GM18511 (cell line): Measurements from ENCODE around the gene DAPK2.

Experiments used
- ATAC-seq: cut with Tn5 transposase; IDR thresholded peaks from one replicate; pipeline ENCODE4 v1.9.1; 2021; ENCODE audit warnings: mild to moderate bottlenecking, moderate library complexity; ENCODE audit not compliant: unreplicated experiment

The DAPK2 gene

DNA sequence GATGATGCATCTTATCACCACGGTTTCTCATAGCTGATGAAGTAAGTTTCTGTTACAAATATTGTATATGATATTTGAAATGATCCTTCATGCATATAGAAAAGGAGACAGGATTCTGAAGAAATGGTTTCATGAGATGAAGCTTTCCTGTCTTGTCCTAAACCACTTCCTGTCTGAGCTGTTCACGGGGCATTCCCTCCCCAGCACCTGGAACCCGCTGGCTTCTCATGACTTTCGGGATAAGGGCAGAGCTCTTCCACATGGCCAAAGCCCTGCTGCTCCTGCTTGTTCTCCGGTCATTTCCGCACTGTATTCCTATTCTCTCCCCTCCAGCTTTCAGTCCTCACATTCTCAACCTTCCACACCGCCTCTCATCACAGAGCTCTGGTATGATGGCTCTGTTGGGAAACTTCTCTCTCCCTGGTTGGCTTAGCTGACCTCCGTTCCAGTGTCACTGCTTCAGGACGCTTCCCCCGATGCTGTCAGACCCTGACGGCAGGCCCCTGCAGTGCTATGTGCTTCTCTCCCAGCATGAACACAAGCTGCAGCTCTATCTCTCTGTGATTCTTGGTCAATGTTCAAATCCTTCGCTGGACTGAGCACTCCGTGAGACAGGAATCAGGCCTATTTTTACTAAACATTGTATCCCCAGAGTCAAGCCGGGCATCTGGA is 125.6 kb downstream of the DAPK2 start:
- no peak for ATAC-seq

DNA sequence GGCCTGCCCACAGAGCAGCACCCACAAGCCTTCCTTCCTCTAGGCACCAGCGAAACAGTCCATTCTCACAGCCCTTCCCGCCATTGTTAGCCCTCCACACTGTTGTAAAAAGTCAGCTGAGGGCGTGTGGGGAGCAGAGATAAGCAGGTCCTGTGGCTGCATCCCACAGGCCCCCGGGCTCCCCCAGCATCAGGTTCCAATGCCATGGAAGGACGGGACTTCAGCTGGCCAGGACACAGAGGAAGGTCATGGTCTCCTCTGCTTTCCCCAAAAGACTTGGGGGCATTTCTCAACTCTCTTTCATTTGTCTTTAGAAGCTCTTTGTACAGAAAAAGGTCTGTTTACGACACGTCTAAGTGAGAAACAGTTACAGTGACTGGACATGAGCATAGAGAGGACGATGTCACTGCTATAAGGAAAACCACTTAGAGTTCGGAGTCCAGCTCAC is 127.4 kb downstream of the DAPK2 start:
- no peak for ATAC-seq

DNA sequence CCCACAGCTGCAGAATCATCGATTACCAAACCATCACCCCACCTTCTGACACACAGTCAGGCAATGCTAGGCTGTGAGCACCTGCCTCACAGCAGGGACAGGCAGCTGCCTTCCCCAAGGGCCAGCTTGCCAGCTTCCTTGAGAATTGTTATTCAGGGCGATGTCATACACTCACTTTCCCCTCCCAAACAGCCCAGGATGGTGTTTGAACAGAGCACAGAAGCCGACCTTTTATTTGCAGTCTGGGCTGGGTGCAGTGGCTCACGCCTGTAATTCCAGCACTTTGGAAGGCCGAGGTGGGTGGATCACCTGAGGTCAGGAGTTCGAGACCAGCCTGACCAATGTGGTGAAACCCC is 128.0 kb downstream of the DAPK2 start:
- no peak for ATAC-seq

DNA sequence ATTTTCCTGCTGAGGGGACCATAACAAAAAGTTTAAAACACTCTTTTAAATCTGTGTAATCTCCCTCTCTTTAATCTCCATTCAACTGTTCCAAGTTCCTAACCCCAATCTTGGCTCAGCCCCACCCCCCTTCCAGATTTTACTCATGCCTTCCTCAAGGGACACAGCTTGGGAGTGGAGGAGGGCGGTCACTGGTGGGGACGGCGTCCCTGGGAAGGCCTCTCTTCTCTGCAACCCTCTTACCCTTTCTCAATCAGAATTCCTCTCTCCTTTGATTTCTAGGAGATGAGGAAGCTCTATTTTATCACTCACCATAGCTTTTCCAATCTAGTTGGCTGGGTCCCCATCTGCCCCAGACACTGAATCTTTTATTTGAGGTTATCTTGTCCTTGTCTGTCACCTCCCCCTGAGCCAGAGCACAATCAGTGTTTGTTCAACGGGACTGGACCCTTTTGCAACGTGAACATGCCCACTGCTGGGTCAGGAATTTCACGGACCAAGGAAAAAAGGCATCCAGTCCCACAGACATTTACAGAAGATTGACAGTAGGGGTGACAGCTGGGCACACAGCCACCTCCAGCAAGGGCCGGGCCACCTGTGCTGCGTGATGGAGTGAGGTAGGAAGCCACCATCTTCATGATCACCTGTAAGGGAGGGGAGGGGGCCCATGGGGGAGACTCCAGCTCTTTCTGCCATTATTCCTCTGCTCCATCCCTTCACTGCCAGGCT is 128.5 kb downstream of the DAPK2 start:
- no peak for ATAC-seq

DNA sequence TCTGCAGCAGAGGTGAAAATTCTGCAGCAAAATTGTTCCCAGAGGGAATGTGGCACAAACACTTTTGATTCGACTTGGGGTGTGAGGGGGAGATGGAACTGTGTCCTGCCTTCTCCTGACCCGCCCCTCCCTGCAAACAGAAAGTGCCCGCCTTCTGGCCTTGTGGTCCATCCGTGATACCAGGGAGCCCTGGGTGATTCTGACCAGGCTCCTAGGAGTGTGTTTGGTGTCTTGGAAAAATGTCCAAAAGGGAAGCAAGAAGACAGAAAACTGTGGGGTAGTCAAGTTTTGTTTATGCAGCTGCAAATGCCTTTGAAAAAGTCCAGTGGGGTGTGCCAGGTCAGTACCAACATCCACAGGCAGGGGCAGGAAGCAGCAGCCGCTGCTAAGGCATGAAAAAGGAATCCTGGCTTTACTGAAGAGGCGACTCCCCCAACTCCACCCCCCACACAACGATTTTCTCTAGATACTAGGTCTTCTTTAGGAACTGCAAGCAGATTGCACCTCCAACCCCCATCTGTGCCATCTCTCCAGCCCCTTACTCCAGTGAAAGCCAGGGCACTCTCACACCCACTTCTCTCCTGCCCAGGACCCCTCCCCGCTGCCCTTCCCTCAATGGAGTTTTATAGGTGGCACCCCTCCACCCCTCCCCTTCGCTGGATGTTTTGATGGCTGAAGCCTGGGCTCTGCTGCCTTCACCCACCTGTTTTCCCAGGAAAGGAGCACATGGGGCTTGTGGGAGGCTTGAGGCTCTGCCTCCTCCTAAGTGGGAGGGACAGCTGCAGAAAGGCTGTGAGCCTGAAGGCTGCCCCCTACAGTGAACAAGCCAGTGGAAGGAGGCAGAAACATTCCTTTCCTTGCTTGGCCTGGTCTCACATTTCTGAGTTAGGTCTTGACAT is 130.2 kb downstream of the DAPK2 start:
- no peak for ATAC-seq

DNA sequence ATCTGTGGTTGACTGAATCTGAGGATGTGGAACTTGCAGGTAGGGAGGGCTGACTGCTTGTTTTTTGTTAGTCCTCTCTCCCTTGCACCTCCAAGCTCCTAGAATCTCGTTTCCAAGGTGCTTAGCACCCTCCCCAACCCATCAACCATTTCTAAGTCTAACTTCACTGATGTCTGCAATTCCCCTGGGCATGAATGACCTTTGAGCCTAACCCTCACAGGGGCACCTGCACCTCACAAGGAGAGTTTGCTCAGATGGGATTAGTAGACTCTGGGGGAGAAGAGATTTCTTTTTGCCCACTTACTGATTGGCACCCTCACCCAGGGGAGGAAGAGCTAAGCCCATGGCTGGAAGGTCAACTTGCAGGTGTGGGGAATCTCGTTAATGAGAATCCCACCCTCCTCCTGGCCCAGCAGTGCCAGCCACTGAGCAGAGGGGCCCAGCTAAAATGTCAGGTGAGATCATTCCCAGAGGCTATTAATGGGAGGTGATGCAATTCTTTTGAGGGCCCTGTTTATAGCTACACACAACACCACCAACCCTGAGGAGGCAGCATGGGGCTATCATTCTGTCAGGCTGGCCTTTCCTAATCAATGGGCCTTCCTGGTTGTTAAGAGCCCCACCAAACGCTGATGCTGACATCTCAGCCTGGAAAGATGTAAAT is 130.9 kb downstream of the DAPK2 start:
- ATAC-seq, result no peak

DNA sequence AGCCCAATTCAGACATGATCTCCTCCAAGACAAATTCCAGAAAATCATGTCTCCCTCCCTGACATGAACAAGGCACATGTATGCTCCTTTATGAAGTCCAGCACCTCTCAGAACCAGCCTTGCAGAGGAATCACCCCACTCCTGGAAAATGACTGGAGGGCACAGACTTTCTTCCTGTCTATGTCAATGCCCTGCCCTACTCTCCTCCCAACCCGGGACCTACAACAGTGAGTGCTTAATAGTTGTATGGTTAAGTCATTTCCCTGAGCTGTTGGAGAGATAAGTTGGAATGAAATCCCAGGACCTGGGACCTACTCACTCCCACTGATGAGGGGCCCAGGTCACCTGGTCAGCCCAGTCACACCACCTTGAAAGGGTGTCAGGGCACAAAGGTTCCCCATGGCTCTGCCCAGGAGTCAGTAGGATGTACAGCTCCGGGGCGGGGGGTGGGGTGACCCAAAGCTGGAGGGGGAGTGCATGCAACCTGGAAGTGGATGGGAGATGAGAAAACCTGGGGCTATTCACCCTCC is 132.4 kb downstream of the DAPK2 start:
- no peak for ATAC-seq

DNA sequence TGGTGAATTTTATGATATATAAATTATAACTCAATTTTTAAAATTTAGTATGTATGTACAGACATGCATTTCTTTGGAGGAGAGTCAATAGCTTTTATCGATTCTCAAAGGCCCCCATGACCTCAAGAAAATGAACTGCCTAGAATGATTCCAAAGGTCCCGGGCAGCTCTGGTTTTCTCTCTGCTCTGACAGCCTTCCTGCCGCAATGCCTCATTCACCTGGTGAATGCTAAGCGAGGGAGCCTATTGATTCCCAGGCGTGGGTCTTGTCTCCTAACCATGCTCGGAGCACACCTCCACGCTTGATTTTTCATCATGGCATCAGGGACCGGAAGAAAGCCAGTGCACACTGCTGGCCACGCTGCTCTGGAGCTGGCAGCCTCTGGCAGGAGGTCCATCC is 132.9 kb downstream of the DAPK2 start:
- ATAC-seq, result no peak

DNA sequence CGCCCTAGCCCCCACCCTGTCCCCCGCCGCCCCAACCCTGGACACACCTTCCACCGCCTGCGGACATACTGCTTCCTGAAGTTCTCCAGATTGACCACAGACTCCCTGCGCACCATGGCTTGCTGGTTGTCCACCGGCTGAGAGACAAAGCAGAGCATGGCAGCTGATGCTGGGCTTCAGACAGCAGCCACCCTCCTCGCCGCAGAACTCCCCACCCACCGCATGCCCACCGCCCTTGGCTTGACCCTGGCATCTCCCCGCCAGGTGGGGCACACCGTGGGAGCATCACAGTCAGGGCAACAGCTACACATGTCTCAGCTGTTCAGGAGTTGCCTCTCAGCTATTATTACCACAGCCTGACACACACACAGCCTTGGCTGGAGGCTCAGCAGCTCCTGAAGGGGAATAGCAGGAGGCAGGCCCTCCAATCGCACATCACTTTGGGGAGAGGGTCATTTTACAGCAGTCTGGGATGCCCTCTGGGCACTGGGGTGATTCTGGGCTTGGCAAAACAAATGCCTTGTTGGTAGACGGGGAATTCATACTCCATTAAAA is 134.1 kb downstream of the DAPK2 start:
- ATAC-seq, result no peak

DNA sequence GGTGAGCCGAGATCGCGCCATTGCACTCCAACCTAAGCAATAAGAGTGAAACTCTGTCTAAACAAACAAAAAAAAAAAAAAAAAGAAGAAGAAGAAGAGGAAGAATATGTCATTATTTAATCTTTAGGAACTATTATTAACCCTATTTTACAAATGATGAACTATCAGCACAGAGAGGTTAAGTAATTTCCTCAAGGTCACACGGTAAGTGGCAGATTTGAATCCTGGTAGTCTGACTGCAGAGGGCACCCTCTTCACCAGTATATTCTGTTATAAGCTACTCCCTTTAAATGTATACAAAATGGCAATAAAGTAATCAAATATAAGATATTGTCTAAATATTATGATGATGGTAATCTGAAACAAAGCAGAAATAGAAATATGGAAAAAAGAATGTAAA is 135.1 kb downstream of the DAPK2 start:
- ATAC-seq, result no peak

DNA sequence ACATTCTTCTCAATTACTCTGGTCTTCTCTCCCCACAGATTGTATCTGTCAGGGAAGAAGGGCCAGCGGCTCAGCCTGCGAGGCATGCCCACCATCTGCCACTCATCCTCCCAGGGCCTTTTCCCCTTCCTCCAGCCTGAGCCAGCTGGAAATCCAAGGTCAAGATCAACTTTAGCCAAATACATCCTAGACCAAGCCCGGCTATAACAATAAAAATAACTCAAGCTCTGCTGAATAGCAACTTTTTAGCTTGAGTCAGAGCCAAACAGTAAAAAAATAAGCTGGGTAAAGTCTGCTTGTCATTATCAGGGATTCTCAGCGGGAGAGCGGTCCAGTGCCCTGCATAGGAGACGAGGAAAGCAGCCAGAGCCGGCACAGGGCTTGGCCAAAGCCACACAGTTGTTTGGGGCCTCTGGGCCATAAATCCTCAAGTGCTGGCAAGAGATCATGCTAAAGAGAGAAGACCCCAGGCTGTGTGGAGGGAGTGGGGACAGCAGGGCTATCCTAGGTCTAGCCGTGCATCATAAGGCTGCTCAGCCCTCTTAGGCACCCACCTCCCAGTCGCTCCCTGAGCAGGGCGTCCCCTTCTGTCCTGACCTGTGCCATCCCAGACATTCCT is 136.4 kb downstream of the DAPK2 start:
- no peak for ATAC-seq

DNA sequence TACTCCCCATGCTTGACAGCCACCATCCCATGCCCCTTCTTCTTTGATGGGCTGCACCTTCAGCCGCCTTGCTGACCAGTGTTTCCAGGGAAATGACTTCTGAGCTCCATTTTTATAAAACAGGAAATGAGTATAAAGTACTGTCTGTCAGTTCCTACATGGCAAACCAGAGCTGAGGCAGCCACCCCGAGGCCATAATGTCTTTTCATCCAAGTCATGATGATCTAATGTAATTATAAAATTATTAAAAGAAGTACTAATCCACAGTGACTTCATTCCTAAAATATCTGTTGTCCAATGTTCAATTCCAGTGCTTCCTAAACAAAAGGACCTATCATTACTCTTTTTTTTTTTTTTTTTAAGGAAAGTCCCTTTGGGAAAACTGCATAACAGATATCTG is 137.3 kb downstream of the DAPK2 start:
- no peak for ATAC-seq

DNA sequence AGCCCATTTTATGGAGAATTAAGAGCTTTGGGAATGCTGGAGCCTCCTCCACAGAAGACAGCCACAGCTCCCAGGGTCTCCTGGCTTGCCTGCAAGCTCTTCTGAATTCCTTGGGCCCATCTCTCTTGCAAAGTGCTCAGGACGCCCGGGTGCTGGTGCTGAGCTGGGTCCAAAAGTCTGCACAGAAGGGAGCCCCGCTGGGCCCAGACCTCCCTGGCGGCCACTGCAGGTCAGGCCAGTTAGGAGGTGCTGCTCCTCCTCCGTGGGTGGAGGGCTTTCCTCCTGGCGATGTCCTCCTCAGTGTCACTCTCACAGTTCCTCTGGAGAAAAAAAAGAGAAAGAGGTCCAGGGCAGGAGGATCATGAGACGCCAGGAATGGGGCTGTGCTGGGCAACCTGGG is 138.0 kb downstream of the DAPK2 start:
- ATAC-seq, result no peak

DNA sequence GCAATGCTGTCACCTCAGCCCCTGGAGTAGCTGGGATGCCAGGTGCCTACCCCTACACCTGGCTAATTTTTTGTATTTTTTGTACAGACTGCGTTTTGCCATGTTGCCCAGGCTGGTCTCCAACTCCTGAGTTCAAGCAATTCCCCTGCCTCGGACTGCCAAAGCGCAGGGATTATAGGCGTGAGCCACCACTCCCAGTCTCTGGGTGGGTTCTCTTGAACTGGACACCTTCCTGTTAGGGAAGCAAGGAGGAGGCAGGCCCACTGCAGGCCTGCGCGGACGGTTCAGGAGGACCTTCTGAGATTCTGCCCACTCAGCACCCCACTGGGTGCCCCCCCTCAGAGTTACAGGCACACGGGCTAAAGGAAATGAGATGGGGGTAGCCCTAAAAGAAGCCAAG is 138.8 kb downstream of the DAPK2 start:
- ATAC-seq, result no peak

DNA sequence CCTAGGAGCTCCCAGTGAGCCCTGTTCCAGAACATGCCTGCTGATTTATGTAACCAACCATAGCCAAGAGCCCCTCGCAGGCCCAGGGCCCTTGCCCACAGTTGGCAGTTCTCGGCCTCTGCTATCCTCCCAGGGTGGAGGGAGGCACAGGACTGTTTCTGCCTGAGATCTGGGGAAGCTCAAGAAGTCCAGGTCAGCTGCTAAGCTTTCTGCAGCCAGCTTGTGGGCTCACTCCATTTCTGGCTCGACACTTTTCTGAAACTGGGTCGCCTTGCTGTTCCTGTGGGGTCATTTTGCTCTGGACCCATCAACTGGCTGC is 140.1 kb downstream of the DAPK2 start:
- no peak for ATAC-seq

DNA sequence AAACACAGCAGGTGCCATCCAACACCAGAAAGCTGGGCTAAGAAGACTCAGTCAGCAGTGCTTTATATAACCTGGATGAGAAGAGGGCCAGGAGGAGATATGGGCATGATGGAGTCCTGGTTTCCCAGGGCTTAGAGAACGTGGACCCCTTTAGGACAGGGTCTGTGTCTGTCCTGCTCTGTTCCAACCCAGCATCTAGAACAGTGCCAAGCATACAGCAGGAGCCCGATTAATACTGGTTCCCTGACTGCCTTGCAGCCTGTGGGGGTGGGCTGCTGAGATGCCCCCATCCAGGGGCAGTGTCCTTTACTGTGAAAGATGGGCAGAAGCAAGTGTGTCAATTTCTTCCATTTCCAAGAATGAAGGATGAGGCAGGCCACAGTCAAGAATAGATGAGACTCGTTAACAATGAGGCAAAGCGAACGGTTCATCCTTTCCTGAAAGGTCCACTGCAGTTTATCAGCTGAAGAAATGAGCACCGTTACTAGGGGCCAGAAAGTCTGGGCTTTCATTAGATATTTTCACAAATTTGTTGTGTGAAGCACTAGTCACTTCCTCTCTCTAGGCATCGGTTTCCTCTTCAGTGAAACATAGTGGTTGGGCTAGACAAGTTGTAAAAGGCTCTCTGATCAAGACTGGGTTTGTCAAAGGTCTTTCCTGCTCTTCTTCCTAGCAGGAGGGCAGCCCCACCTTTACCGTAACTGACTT is 140.6 kb downstream of the DAPK2 start:
- ATAC-seq, result no peak

DNA sequence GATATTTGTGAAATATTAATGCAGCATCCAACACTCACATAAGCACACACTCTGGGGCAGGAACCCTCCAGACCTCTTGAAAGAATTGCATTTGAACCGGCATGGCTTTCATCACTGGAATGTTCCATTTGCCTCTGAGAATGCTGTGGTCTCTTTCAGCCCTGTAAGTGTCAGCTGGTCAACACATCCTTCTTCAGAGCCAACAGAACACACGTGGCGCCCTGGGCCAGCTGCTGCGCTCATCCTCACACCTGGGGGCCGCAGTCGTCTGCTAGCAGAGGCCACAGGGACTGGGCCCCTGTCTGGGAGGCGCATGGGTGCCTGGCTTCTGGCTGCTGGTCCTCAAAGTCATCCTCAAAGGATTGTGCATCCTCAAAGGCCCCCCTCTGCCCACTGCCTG is 141.2 kb downstream of the DAPK2 start:
- no peak for ATAC-seq

DNA sequence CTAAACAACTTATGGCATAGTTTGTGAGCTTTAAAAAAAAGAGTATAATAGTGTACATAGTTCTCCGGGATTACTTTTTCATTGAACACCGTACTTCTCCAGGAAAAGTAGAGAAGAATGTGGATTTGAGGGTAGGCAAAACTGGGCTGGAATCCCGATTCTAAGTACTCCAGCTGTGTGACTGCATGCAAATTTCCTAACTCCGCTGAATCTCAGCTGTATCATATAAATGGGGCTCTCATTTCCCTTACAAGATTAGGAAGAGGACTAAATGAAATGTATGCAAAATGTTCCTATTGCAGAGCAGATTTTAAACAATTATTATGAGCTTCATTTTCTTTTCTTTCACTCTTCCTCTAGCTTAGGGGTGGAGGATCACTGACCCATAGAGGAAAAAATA is 142.2 kb downstream of the DAPK2 start:
- no peak for ATAC-seq

DNA sequence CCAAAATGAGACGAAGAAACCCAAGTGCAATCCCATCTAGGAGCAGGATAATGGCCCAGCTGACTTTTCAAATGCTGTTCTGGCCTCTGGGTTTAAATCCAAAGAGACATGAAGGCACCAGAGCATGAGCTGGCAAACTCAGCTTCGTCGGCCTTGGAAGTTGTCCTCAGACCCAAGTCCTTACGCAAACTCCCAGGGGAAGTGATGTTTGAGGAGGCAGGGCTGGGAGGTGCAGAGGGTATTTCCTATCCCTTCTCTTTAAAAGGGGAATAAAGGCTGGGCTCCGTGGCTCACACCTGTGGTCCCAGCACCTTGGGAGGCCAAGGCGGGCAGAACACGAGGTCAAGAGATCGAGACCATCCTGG is 143.6 kb downstream of the DAPK2 start:
- ATAC-seq, result no peak
